AG04449 (cell line): ENCODE data around the gene HINFP.

Source experiments
- CTCF ChIA-PET: fragments of 350-600 bp; formaldehyde crosslinking; extraction: SDS; loops from one replicate; lab custom pipeline; 2021; ENCODE audit warnings: antibody characterized with exemption; lab: Yijun Ruan, JAX
- POLR2A ChIA-PET: fragments of 400-600, 350-600 bp; formaldehyde crosslinking; extraction: SDS; loops from one replicate; lab custom pipeline; 2020; ENCODE audit warnings: antibody characterized with exemption, inconsistent platforms; lab: Yijun Ruan, JAX
- DNase-seq: peaks from one replicate; pipeline ENCODE4 v3.0.0-alpha.2; 2010; ENCODE audit warnings: low read depth, low spot score
- H3K4me3 ChIP-seq: 2 replicates; pipeline ENCODE4 v1.5.1; 2011; ENCODE audit warnings: low read depth, mild to moderate bottlenecking, control low read depth, low read length
- CTCF ChIP-seq: IDR thresholded peaks from one replicate; pipeline ENCODE4 v1.5.1; 2011; ENCODE audit warnings: mild to moderate bottlenecking, moderate library complexity, low read length, control low read depth, inconsistent platforms; ENCODE audit not compliant: insufficient read depth; ENCODE audit errors: missing control alignments

Gene HINFP

GRCh38 chr11:119118946-119119345 is 2.4 kb upstream of the HINFP start:
- no peak for TF ChIP-seq CTCF
- CTCF ChIA-PET, result interaction anchor here (0.9 to 1.7 kb wide), 7 partner anchors 10 to 219 kb away, joined by 3 to 5 read pairs (median 3); no protein-coding TSS in a partner anchor
- POLR2A ChIA-PET, result interaction anchor here (1.0 kb wide), 1 partner anchor 12 kb away, joined by 3 read pairs; the partner anchor contains the start of gene C2CD2L
- DNase-seq, result no peak
- H3K4me3 ChIP-seq, result no peak overlapping the region

DNA sequence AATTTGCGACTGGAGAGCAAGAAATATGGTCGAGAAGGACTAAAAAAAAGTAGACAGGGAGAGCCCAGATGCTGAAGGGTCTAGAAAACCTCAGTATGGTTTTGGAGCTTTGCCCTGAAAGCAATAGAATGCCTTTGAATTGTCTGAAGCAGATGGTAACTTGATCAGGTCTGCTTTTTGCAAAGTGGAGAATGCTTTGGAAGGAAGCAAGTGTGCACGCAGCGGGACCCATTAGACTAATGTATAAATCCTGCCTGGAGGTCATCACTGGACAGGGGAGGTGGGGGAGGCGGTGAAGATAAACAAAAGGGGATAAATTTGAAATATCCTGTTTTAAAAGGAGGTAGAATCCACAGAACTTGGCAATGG is 757 bp upstream of the HINFP start:
- DNase-seq, result no peak
- TF ChIP-seq CTCF, result no peak
- peak overlapping the region; percentile 65 for H3K4me3 ChIP-seq
- CTCF ChIA-PET, result interaction anchor here (0.8 to 2.1 kb wide), 6 partner anchors 11 to 203 kb away, joined by 3 to 6 read pairs (median 3); partner anchors contain the start of genes C2CD2L, CBL and DPAGT1
- POLR2A ChIA-PET, result interaction anchor here (0.6 to 2.0 kb wide), 3 partner anchors 18 to 317 kb away, joined by 4 to 7 read pairs (median 6); a partner anchor contains a TSS

DNA sequence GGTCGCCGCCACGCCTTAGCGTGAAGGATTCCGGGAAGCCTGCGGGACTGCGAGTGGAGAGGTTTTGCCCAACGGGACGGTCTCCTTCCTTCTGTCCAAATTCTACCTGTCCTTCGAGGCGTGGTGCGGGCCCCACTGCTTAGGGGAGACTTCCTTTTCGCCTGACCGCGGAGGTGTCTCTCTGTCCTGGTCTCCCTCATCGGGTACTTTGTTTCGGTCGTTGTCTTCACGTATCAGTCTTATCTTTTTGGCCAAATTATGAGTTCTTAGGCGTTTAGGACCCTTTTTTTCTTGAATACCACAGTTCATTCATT is 388 bp downstream of the HINFP start:
- no peak for DNase-seq
- TF ChIP-seq CTCF, result no peak
- H3K4me3 ChIP-seq, result peak overlapping the region; percentile 100
- CTCF ChIA-PET, result interaction anchor here (1.2 to 3.3 kb wide), 6 partner anchors 20 to 216 kb away, joined by 3 to 24 read pairs (median 6); partner anchors contain the start of gene DPAGT1
- POLR2A ChIA-PET, result interaction anchor here (0.8 to 2.0 kb wide), 6 partner anchors 14 to 197 kb away, joined by 3 to 7 read pairs (median 4); partner anchors contain the start of gene C2CD2L

DNA sequence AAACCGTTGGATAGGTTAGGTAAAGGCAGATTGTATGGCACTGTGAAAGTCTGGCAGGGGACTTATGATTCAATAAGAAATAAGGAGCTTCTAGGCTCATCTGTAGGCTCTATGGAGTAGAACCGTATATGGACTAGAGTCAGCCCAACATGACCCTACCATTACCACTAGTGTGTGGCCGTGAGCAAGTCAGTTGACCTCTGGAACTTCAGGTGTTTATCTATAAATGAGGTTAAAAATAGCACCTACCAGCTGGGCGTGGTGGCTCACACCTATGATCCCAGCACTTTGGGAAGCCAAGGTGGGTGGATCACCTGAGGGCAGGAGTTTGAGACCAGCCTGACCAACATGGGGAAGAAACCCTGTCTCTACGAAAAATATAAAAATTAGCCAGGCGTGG is 4.4 kb downstream of the HINFP start:
- POLR2A ChIA-PET, result interaction anchor here (0.6 to 0.7 kb wide), 2 partner anchors 35 to 87 kb away, joined by 3 read pairs; no protein-coding TSS in a partner anchor
- H3K4me3 ChIP-seq, result no peak overlapping the region
- CTCF ChIA-PET, result interaction anchor here (1.0 to 2.3 kb wide), 2 partner anchors 19 to 71 kb away, joined by 4 to 17 read pairs; no protein-coding TSS in a partner anchor
- no peak for TF ChIP-seq CTCF
- DNase-seq, result no peak

GRCh38 chr11:119126675-119127268 is 5.4 kb downstream of the HINFP start:
- ChIA-PET CTCF (interaction anchor here (0.6 to 2.3 kb wide), 3 partner anchors 12 to 21 kb away, joined by 3 to 17 read pairs (median 3); no protein-coding TSS in a partner anchor), POLR2A (interaction anchor here (0.6 kb wide), 1 partner anchor 88 kb away, joined by 3 read pairs; no protein-coding TSS in a partner anchor)
- no peak for TF ChIP-seq CTCF
- no peak for DNase-seq
- no peak overlapping the region for H3K4me3 ChIP-seq

GRCh38 chr11:119130662-119131061 is 9.3 kb downstream of the HINFP start:
- ChIA-PET CTCF (interaction anchor here (0.8 to 1.3 kb wide), 4 partner anchors 14 to 193 kb away, joined by 3 to 4 read pairs (median 4); no protein-coding TSS in a partner anchor), POLR2A (no interaction called here)
- DNase-seq, result no peak

More at GRCh38 chr11:119130662-119131061, 9.3 kb downstream of the HINFP start:
- no peak for TF ChIP-seq CTCF
- H3K4me3 ChIP-seq, result no peak overlapping the region
